ENCODE results near the gene MLH3. TPM values are rescaled to one million over a fixed set of nuclear protein-coding genes. Genes with fewer than 3 reads are reported as not detected.
A peak's percentile ranks its signal among the peaks of the same experiment; 100 is the strongest.

Gene MLH3
- polyA plus RNA-seq (ENCODE audit: insufficient read length in 4 of 4) = 10 to 100 TPM; 27.8 to 46.1 (median 37.1) TPM

GRCh38 chr14:75050852-75051555, at the start of gene MLH3:
Gene MLH3 (minus strand): TSS chr14:75051467. CDS start chr14:75049655, 1,812 bp downstream.
- peak; percentile 81 to 84 (median 84) for DNase-seq (ENCODE audit: low read depth in 4 of 4, low spot score in 3 of 4)

GRCh38 chr14:75098682-75099081, 47.4 kb upstream of the MLH3 start:
- no peak for DNase-seq (ENCODE audit: low read depth in 4 of 4, low spot score in 3 of 4)

GRCh38 chr14:75098212-75098611, 46.9 kb upstream of the MLH3 start:
- no peak for DNase-seq (ENCODE audit: low read depth in 4 of 4, low spot score in 3 of 4)

GRCh38 chr14:75096959-75097358, 45.7 kb upstream of the MLH3 start:
- DNase-seq (ENCODE audit: low read depth in 4 of 4, low spot score in 3 of 4) = no peak

- DNase-seq (ENCODE audit: low read depth in 4 of 4, low spot score in 3 of 4) = no peak
Measured at GRCh38 chr14:75095690-75096089, 44.4 kb upstream of the MLH3 start.

- no peak for DNase-seq (ENCODE audit: low read depth in 4 of 4, low spot score in 3 of 4)
Measured at GRCh38 chr14:75094896-75095295, 43.6 kb upstream of the MLH3 start.

- no peak for DNase-seq (ENCODE audit: low read depth in 4 of 4, low spot score in 3 of 4)
Measured at GRCh38 chr14:75092698-75093097, 41.4 kb upstream of the MLH3 start.

GRCh38 chr14:75091251-75091650, 40.0 kb upstream of the MLH3 start:
- DNase-seq (ENCODE audit: low read depth in 4 of 4, low spot score in 3 of 4) = no peak

GRCh38 chr14:75090353-75090752, 39.1 kb upstream of the MLH3 start:
- DNase-seq (ENCODE audit: low read depth in 4 of 4, low spot score in 3 of 4) = no peak

- peak in 1 of 4 donors; percentile 44 for DNase-seq (ENCODE audit: low read depth in 4 of 4, low spot score in 3 of 4)
Measured at GRCh38 chr14:75088566-75089373, 37.5 kb upstream of the MLH3 start.

GRCh38 chr14:75088153-75088552, 36.9 kb upstream of the MLH3 start:
- no peak for DNase-seq (ENCODE audit: low read depth in 4 of 4, low spot score in 3 of 4)

GRCh38 chr14:75084513-75084912, 33.2 kb upstream of the MLH3 start:
- no peak for DNase-seq (ENCODE audit: low read depth in 4 of 4, low spot score in 3 of 4)

- DNase-seq (ENCODE audit: low read depth in 4 of 4, low spot score in 3 of 4) = no peak
Measured at GRCh38 chr14:75083271-75083670, 32.0 kb upstream of the MLH3 start.

GRCh38 chr14:75081660-75082229, 30.5 kb upstream of the MLH3 start:
- DNase-seq (ENCODE audit: low read depth in 4 of 4, low spot score in 3 of 4) = no peak

- DNase-seq (ENCODE audit: low read depth in 4 of 4, low spot score in 3 of 4) = no peak
Measured at GRCh38 chr14:75079521-75079920, 28.3 kb upstream of the MLH3 start.

GRCh38 chr14:75077794-75078193, 26.5 kb upstream of the MLH3 start:
- DNase-seq (ENCODE audit: low read depth in 4 of 4, low spot score in 3 of 4) = no peak

GRCh38 chr14:75070383-75070782, 19.1 kb upstream of the MLH3 start:
- DNase-seq (ENCODE audit: low read depth in 4 of 4, low spot score in 3 of 4) = no peak

GRCh38 chr14:75069811-75070145, 18.5 kb upstream of the MLH3 start:
- no peak for DNase-seq (ENCODE audit: low read depth in 4 of 4, low spot score in 3 of 4)

- DNase-seq (ENCODE audit: low read depth in 4 of 4, low spot score in 3 of 4) = peak; percentile 74 to 87 (median 78)
Measured at GRCh38 chr14:75069121-75069810, 18.0 kb upstream of the MLH3 start, which contains the start of gene ZC2HC1C. Gene ZC2HC1C (plus strand): TSS chr14:75069641. CDS start chr14:75070574, 933 bp downstream.

GRCh38 chr14:75068294-75069120, 17.2 kb upstream of the MLH3 start:
- no peak for DNase-seq (ENCODE audit: low read depth in 4 of 4, low spot score in 3 of 4)

Data from left renal pelvis (tissue), 4 donors.